ENCODE data around the gene TMEM101.
"Not testable (repeated sequence)": the region's sequence is repeated elsewhere in the genome, so short reads cannot be mapped to it uniquely, and the experiment has no call there.

The TMEM101 gene

GRCh38 chr17:44023545-44024270, 8.9 kb upstream of the TMEM101 start:
- no peak for DNase-seq

DNA sequence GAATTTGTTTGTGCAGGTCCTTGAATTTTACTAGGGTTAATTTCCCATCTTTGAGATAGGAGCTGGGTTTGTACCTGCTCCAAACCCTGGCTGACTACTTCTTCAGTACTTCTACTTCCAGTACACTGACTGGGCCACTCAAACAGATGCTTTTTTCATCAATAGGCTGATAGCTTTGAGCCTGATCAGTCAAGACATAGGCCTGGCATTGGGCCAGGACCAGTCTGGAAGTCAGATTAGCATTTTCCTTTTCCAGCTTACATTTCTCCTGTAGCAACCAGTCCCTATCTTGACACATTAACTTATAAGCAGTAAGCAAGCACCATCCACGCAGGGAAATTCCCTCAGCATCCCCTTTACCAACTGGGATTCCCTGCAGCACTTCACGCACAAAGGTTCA, 7.5 kb upstream of the TMEM101 start:
- DNase-seq = no peak

- not testable (repeated sequence) for DNase-seq
Measured at GRCh38 chr17:44021227-44021626, 6.5 kb upstream of the TMEM101 start.

GRCh38 chr17:44014133-44014436, 678 bp downstream of the TMEM101 start:
- DNase-seq = no peak

- DNase-seq = no peak
Measured at GRCh38 chr17:44012874-44013273, 1.9 kb downstream of the TMEM101 start.

- DNase-seq = no peak
Measured at GRCh38 chr17:44012391-44012790, 2.4 kb downstream of the TMEM101 start.

DNA sequence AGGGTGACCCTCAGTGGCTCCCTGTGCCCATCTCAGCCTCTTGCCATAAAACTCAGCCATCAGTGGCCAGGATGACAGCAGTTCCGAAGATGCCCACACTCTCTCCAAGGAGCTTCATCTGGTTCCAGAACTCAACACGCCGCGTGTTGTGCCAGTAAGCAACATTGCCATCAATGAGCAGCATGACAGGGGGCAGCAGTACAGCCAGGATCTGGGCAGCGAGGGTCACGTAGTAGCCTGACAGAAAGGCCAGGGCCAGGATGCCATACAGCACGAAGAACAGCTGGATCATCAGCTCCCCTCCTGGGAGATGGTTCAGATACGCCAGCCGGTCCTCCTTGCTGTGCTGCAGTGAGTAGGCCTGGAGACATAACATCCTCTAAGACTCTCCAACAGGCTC, 2.9 kb downstream of the TMEM101 start:
- DNase-seq = no peak

GRCh38 chr17:44010966-44011647, 3.7 kb downstream of the TMEM101 start:
- DNase-seq = no peak

- no peak for DNase-seq
Measured at GRCh38 chr17:44008205-44008909, 6.4 kb downstream of the TMEM101 start.

GRCh38 chr17:44007346-44008204, 7.2 kb downstream of the TMEM101 start:
- no peak for DNase-seq

- DNase-seq = peak; percentile 86 to 91
Measured at GRCh38 chr17:44006598-44007345, 8.0 kb downstream of the TMEM101 start.

DNA sequence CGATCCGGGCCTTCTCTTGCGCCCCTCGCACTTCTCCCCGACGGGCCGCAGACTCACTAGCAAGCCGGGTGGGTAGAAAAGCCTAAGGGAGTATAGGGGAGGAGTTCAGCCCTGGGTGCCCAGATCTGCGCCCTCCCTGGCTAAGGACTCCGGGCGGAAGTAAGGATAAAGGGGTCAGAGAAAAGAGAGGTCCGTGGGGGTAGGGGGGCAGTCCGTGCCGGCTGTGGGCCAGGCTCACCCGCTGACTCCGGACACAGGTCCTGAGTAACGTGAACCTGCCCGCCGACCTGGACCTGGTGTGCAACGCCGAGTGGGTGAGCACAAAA, 8.5 kb downstream of the TMEM101 start:
- no peak for DNase-seq

GRCh38 chr17:44005527-44006271, 9.1 kb downstream of the TMEM101 start:
- peak; percentile 14 to 37 for DNase-seq

GRCh38 chr17:44004761-44005526, 9.8 kb downstream of the TMEM101 start:
- peak; percentile 14 to 31 for DNase-seq

GRCh38 chr17:44004077-44004760, 10.5 kb downstream of the TMEM101 start, which contains the start of gene NAGS:
Gene NAGS (plus strand): TSS chr17:44004622. CDS start chr17:44004664, 42 bp downstream.
- DNase-seq = no peak

DNA sequence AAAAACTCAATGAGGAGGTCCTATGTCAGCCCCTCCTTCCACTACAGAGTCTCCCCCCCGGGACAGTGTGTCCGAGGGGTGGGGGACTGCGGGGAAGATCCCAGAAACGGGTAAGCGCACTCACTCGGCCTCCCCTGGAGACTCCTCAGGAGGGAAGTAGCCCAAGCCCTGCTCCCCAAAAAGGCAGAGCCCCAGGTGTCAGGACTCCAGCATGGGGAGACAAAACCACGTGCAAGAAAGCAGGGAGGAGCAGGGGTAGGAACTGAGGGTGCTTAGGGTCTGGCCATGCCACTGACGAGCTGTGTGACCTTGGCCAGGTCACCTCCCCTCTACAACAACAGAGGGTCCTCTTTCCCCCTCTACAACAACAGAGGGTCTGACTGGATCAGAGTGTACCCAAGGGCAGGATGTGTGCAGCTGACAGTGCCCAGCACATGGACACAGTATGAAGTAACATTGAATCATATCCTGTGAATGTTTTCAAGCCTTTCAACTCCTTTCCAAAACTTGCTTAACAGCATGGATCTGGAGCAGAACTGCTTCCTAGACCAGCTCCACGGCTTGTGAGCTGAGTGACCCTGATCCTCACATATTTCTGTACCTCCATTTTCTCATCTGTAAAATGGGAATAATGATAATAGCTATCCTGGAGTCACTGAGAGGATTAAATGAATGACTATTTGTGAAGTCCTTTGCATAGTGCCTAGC, 12.5 kb downstream of the TMEM101 start:
- no peak for DNase-seq

DNA sequence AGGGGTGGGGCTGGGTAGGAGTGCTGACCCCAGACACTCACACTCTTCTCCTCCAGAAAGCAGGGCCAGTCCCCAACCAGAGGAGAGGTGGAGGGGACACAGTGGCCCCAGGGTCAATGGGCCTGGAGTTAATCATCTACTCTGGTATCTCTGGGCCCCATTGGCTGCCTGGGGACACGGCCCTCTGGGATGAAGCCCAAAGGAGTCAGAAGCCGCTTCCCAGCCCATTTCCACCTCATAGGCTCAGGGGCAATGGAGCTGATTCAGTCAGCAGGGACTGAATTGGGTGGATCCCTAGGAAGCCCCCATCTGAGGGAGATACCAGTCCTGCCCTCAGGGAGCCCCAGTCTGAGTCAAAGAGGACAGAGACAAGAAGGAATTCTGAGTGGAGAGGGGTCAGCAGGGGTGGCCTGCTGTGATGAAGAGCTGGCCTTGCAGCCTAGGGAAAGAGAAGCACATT, 13.3 kb downstream of the TMEM101 start:
- no peak for DNase-seq

DNA sequence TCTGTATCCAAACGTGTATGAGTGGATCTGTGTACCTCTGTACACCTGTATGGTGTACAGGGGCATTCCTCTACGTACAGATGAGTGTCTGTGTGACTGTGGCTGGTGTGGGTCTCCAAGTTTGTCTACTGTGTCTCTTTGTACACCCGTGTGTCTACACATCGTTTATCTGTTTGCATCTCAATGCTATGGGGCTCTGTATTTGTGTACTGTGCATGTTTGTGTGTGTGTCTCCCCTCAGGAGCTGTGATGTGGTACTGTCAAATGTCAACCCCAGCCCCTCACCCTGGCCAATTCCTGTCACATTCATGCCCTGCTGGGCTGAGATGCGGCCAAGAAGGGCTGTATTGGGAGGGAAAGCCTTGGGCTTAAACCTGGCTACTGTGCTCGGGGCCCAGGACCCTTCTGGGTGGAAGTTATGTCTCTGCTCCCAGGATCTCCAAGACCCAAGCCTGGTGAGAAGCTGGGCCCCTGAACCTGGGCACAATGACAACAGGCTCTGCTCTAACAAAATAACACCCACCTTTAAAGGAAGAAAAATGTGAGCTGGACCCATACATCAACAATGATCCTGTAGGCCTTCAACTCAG, 13.8 kb downstream of the TMEM101 start:
- DNase-seq = no peak
